ENCODE measurements around the gene PYDC1.
"Not testable (repeated sequence)": the region's sequence is repeated elsewhere in the genome, so short reads cannot be mapped to it uniquely, and the experiment has no call there.

The PYDC1 gene

DNA sequence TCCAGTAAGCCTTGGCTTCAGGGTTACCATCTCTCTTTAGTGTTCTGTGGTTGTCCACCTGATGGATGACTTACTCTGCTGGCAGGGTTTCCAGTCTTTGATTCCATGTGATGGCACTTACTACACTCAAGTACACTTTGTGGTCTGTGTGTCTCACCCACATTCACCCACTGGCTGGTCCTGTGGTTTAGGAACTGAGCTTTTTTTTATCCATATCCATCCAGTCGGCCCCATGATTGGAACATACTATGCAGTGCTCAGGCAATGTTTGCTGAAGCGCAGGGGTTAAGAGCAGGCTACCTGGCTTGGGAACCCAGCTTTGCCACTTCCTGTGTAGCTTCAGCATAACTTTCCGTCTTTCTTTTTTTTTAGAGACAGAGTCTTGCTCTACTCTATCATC is 39.8 kb downstream of the PYDC1 start:
- peak in 1 of 4 experiments; percentile 30 for DNase-seq

DNA sequence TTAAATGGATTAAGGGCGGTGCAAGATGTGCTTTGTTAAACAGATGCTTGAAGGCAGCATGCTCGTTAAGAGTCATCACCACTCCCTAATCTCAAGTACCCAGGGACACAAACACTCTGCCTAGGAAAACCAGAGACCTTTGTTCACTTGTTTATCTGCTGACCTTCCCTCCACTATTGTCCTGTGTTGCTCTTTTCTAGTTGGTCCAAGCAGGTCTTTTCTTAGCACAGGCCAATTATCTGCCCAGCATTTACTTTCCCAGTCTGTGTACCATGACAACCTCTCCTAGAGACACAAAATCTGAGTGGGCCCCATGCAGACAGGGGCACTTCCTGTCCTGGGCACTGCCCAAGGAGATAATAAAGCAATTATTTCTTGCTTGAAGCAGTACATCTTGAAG is 46.9 kb downstream of the PYDC1 start:
- DNase-seq = not testable (repeated sequence)

GRCh38 chr16:31168848-31169247 is 48.1 kb downstream of the PYDC1 start:
- DNase-seq = no peak

GRCh38 chr16:31167315-31167714 is 49.6 kb downstream of the PYDC1 start:
- DNase-seq = no peak
